ENCODE results near the gene MAP2K7.
"Not testable (repeated sequence)": the region's sequence is repeated elsewhere in the genome, so short reads cannot be mapped to it uniquely, and the experiment has no call there.

MAP2K7 gene

GRCh38 chr19:7885818-7886217 lies 17.9 kb upstream of the MAP2K7 start:
- DNase-seq, result no peak

GRCh38 chr19:7887408-7888144 lies 16.1 kb upstream of the MAP2K7 start:
- no peak for DNase-seq

DNA sequence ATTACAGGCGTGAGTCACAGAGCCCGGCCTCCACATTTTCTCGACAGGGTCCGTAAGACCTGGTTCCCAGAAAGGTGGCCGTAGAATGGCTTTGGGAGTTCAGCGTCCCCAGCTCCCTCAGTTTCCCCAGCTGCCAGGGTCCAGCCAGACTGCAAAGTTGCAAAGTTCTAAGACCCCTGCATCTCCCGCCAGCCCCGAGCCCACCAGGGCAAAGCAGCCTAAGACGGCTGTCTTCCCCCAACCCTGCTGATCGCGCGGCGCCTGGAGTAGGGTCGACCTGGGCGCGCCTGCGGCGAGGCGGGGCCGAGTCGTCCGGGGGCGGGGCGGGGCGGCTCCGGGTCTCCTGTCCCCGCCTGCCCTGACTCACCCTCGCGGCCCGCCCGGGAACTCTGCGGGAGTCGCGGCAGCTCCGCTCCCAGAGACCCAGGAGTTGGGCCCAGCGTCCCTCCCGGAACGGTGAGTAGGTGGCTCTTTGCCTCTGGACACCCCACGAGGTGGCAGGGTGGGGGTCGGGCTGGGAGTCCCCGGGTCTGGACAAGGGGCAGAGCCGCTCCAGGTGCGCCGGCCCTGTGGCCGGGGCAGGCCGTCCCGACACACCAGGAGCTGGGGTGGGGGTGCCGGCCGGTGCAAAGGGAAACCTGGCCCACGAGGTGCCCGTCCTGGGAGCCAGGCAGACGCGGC lies 15.4 kb upstream of the MAP2K7 start, which contains the start of gene LRRC8E:
Gene LRRC8E (plus strand): TSS at position 366 of the 681 bp plus-strand sequence. CDS start 7,094 bp downstream, outside the sequence.
- DNase-seq, result no peak

DNA sequence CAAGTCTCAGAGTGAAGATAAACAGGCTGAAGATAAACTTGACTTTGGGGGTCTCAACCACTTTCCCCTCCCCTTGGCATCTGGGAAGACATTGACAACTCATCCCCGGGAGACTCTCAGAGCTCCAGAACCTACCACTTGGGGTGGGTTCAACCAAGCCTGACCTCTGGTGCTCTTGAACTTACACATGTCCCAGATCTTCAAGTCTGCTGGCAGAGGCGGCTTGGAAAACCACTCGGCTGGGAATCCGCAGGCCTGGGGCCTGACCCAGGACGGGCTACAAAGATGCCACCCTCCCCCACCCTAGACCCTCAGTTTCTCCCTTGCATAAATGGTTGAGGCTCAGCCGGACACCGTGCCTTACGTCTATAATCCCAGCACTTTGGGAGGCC lies 14.9 kb upstream of the MAP2K7 start:
- DNase-seq, result no peak

DNA sequence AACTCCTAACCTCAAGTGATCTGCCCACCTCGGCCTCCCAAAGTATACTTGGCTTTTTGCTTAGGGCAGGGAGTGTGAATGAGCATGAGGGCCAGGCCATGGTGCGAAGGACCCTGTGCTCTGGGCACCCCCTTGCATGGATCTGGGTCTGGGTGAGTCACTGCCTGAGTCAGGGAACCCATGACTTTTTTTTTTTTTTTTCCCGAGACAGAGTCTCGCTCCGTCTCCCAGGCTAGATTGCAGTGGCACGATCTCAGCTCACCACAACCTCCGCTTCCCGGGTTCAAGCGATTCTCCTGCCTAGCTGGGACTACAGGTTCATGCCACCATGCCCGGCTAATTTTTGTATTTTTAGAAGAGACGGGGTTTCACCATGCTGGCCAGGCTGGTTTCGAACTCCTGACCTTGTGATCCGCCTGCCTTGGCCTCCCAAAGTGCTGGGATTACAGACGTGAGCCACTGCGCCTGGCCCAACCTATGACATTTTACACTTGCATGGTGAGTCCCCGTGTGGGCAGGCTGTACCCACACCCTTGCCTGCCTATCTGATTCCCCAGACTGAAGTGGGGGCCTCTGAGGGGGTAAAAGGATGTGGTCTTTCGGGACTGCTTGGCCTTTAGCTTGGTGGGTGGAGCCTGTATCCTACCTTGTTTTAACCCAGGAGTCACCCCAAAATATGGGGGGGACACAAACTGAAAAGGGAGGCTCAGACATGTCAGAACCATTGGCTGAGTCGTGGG lies 10.1 kb upstream of the MAP2K7 start:
- DNase-seq, result not testable (repeated sequence)

- no peak for DNase-seq
Measured at GRCh38 chr19:7894612-7895309, 8.9 kb upstream of the MAP2K7 start.

DNA sequence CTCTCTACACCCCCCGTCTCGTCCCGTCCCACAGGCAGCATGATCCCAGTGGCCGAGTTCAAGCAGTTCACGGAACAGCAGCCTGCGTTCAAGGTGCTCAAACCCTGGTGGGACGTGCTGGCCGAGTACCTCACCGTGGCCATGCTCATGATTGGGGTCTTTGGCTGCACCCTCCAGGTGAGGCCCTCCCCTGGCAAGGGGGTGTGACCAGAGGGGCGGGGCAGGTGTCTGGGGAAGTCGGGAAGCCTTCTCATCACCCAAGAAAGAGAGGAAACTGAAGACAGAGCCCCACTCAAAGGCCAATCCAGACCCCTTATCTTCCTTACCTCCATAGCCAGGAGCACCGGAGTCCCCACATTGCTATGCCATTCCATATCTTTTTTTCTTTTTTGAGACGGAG lies 8.1 kb upstream of the MAP2K7 start:
- DNase-seq, result no peak

DNA sequence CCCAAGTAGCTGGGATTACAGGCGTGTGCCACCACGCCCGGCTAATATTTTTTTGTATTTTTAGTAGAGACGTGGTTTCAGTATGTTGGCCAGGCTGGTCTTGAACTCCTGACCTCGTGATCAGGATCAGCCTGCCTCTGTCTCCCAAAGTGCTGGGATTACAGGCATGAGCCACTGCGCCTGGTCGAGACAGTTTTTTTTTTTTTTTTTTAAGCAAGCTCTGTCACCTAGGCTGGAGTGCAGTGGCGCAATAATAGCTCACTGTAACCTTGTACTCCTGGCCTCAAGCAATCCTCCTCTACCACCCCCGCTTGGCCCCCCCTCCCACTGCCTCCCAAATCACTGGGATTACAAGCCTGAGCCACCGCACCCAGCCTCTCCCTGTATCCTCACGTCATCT lies 6.4 kb upstream of the MAP2K7 start:
- no peak for DNase-seq

DNA sequence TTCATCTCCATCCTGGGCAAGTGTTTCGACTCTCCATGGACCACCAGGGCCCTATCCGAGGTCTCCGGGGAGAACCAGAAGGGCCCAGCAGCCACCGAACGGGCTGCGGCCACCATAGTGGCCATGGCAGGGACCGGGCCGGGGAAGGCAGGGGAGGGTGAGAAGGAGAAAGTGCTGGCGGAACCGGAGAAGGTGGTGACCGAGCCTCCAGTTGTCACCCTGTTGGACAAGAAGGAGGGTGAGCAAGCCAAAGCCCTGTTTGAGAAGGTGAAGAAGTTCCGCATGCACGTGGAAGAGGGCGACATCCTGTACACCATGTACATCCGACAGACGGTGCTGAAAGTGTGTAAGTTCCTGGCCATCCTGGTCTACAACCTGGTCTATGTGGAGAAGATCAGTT lies 4.7 kb upstream of the MAP2K7 start:
- no peak for DNase-seq

DNA sequence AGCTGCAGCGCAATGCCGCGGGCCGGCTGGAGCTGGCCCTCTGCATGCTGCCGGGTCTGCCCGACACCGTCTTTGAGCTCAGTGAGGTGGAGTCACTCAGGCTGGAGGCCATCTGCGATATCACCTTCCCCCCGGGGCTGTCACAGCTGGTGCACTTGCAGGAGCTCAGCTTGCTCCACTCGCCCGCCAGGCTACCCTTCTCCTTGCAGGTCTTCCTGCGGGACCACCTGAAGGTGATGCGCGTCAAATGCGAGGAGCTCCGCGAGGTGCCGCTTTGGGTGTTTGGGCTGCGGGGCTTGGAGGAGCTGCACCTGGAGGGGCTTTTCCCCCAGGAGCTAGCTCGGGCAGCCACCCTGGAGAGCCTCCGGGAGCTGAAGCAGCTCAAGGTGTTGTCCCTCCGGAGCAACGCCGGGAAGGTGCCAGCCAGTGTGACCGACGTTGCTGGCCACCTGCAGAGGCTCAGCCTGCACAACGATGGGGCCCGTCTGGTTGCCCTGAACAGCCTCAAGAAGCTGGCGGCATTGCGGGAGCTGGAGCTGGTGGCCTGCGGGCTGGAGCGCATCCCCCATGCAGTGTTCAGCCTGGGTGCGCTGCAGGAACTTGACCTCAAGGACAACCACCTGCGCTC lies 3.8 kb upstream of the MAP2K7 start:
- no peak for DNase-seq

DNA sequence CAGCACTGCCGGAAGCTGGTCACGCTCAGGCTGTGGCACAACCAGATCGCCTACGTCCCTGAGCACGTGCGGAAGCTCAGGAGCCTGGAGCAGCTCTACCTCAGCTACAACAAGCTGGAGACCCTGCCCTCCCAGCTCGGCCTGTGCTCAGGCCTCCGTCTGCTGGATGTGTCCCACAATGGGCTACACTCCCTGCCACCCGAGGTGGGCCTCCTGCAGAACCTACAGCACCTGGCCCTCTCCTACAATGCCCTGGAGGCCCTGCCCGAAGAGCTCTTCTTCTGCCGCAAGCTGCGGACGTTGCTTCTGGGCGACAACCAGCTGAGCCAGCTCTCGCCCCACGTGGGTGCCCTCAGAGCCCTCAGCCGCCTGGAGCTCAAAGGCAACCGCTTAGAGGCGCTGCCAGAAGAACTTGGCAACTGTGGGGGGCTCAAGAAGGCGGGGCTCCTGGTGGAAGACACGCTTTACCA lies 3.2 kb upstream of the MAP2K7 start:
- no peak for DNase-seq

DNA sequence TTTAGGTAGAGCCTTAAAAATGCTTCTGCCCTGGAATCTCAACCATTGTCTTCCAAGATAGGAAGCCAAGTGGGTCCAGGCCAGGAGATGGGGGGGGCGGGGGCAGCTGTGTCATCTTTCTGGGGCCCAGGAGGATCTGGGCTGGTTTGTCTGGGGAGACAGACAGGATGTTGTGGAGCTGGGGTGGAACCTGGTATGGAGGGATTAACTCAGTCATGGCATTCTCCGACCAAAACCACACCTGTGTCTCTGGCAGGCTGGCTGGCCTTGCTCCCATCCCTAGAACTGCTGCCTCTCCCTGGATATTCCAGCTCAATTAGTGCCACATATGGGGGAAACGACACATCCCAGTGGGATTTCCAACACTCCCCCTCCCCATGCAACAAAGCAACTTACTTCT lies 2.7 kb upstream of the MAP2K7 start:
- DNase-seq, result no peak

GRCh38 chr19:7901337-7901736 lies 2.3 kb upstream of the MAP2K7 start:
- no peak for DNase-seq

GRCh38 chr19:7902796-7903243 lies 857 bp upstream of the MAP2K7 start:
- DNase-seq, result no peak

- DNase-seq, result no peak
Measured at GRCh38 chr19:7904074-7905020, 670 bp downstream of the MAP2K7 start.

DNA sequence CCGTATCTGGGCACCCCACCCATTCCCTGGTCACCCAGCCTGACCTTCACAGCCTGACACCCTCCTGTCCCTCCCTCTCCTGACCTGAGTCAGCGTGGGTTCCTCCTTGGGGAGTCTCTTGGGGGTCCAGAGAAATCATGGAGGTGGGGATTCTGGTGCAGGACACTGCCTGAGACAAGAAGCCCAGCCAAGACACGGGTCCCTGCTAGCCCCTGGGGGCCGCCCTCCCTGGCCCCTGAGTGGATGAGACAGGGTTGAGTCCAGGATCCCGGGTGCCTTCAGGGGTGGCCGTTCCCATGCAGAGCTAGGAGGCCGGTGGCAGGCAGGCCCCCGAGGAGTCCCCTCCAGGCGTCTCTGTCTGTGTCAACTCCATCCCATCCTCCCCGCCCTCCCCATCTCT lies 1.6 kb downstream of the MAP2K7 start:
- DNase-seq, result no peak

DNA sequence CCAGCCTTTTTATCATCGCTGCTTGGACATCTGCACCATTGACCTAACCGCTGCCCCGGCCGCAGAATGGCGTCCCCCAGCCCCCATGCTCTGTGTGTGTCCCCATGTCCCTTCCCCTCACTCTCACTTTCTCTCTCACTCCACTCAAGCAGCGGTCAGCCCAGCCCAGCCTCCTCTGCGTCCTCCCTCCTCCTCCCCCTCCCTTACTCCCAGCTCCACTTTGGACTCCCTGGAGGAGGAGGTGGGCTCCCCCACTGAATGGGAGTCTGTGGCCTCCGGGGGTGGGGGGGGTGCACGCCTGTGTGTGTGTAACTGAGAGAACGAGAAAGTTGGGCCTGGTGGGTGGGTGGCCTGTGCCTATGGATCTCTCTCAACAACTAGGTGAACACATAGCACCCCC lies 2.2 kb downstream of the MAP2K7 start:
- no peak for DNase-seq

DNA sequence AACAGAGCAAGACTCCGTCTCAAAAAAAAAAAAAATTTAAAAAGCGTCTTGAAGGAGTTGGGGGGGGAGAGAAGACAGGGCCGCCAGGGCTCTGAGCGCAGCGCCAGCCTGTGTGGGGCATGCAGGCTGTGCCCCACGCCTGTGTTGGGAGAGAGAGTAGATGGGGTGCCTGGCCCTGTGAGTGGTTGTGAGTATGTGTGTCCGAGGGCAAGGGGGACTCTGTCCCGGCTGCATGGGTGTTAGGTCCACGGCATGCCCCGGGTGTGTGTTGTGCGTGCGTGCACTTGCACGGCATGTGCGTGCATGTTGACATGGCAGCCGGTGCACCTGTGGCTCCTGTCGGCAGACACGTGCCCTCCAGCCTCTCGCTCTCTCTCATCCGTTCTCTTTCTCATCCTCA lies 3.4 kb downstream of the MAP2K7 start:
- no peak for DNase-seq

DNA sequence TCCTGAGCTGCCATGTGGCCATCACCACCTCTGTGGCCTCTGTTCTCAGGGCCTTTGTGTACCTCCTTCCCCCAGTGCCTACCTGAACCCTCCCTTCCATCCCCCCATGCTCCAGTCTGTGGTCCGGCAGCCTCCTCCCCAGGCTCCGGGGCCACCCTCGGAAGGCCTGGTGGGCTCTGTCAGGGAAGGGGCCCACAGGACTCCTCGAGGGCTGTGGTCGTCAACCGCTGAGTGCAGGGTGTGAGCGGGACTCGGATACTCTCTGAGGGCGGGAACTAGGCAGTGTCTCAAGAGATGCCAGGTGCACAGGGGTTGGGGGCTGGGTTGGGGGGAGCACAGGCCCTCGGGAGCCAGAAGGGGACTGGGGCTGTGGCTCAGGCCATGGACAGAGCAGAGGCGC lies 3.9 kb downstream of the MAP2K7 start:
- no peak for DNase-seq

GRCh38 chr19:7908078-7908699 lies 4.5 kb downstream of the MAP2K7 start:
- DNase-seq, result no peak

All from NCI-H2081 treated with DMSO at 0.1 percent for 48 hours (cell line).